ENCODE results near the gene IGF2R. TPM values are rescaled to one million over a fixed set of nuclear protein-coding genes. Genes with fewer than 3 reads are reported as not detected.

The IGF2R gene
- total RNA-seq, 1 experiment from 2014 or later: 75.3 TPM

DNA sequence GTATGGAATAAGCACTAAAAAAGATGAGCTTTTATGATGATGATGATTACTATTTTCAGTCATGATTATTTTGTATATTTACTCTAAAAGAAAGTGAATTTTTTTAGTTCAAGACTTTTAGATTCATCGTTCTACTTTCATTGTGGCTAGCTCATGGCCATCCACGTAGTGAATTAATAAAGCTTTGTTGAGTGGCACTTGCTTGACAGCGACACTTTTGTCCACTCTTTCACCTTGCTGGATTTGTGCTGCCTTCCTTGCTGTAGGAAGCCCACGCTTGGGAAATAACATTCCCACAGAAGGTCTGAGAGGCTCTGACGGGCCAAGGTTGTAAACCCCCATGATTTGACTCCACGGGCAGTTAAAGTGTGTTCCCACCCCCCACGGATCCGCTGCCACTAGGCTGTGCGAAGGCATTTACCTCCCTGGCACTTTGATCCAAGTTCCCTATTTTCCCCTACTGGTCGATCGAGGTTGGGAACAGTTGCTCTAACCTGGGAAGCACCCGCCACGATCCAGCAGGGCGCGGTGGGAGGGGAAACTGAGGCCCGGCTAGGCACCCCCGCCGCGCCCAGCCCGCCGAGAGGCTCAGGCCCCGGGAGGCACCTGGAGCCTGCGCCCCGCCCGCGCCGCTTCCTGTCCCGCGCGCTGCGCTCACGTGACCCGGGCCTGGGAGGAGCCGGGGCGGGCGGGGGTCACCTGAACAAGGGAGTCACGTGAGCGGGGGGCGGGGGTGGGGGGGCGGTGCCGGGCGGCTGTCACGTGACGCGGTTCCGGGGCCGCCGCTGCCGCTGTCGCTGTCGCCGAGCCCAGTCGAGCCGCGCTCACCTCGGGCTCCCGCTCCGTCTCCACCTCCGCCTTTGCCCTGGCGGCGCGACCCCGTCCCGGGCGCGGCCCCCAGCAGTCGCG is at the start of gene IGF2R (continued):
- TF ChIP-seq, protein P1, sequence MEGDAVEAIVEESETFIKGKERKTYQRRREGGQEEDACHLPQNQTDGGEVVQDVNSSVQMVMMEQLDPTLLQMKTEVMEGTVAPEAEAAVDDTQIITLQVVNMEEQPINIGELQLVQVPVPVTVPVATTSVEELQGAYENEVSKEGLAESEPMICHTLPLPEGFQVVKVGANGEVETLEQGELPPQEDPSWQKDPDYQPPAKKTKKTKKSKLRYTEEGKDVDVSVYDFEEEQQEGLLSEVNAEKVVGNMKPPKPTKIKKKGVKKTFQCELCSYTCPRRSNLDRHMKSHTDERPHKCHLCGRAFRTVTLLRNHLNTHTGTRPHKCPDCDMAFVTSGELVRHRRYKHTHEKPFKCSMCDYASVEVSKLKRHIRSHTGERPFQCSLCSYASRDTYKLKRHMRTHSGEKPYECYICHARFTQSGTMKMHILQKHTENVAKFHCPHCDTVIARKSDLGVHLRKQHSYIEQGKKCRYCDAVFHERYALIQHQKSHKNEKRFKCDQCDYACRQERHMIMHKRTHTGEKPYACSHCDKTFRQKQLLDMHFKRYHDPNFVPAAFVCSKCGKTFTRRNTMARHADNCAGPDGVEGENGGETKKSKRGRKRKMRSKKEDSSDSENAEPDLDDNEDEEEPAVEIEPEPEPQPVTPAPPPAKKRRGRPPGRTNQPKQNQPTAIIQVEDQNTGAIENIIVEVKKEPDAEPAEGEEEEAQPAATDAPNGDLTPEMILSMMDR (IDR thresholded peaks at IDR 0.05): no peak
- TF ChIP-seq ZNF396 (CRISPR knock-in tag; IDR thresholded peaks at IDR 0.05; ENCODE audit: borderline replicate concordance) (no peak), CREM (CRISPR knock-in tag; IDR thresholded peaks at IDR 0.05) (0 out of 2 replicates have a peak, but pooled peaks have one; percentile 19), MYBL2 (CRISPR knock-in tag; IDR thresholded peaks at IDR 0.05) (no peak), ZNF121 (CRISPR knock-in tag; IDR thresholded peaks at IDR 0.05) (peak; percentile 57), RORB (CRISPR knock-in tag; IDR thresholded peaks at IDR 0.05) (no peak)
- TF ChIP-seq, protein P2, sequence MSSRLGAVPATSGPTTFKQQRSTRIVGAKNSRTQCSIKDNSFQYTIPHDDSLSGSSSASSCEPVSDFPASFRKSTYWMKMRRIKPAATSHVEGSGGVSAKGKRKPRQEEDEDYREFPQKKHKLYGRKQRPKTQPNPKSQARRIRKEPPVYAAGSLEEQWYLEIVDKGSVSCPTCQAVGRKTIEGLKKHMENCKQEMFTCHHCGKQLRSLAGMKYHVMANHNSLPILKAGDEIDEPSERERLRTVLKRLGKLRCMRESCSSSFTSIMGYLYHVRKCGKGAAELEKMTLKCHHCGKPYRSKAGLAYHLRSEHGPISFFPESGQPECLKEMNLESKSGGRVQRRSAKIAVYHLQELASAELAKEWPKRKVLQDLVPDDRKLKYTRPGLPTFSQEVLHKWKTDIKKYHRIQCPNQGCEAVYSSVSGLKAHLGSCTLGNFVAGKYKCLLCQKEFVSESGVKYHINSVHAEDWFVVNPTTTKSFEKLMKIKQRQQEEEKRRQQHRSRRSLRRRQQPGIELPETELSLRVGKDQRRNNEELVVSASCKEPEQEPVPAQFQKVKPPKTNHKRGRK (CRISPR knock-in tag; IDR thresholded peaks at IDR 0.05; ENCODE audit: borderline replicate concordance): no peak
- TF ChIP-seq, protein P3, sequence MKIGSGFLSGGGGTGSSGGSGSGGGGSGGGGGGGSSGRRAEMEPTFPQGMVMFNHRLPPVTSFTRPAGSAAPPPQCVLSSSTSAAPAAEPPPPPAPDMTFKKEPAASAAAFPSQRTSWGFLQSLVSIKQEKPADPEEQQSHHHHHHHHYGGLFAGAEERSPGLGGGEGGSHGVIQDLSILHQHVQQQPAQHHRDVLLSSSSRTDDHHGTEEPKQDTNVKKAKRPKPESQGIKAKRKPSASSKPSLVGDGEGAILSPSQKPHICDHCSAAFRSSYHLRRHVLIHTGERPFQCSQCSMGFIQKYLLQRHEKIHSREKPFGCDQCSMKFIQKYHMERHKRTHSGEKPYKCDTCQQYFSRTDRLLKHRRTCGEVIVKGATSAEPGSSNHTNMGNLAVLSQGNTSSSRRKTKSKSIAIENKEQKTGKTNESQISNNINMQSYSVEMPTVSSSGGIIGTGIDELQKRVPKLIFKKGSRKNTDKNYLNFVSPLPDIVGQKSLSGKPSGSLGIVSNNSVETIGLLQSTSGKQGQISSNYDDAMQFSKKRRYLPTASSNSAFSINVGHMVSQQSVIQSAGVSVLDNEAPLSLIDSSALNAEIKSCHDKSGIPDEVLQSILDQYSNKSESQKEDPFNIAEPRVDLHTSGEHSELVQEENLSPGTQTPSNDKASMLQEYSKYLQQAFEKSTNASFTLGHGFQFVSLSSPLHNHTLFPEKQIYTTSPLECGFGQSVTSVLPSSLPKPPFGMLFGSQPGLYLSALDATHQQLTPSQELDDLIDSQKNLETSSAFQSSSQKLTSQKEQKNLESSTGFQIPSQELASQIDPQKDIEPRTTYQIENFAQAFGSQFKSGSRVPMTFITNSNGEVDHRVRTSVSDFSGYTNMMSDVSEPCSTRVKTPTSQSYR (CRISPR knock-in tag; IDR thresholded peaks at IDR 0.05): no peak
- TF ChIP-seq, protein P4, sequence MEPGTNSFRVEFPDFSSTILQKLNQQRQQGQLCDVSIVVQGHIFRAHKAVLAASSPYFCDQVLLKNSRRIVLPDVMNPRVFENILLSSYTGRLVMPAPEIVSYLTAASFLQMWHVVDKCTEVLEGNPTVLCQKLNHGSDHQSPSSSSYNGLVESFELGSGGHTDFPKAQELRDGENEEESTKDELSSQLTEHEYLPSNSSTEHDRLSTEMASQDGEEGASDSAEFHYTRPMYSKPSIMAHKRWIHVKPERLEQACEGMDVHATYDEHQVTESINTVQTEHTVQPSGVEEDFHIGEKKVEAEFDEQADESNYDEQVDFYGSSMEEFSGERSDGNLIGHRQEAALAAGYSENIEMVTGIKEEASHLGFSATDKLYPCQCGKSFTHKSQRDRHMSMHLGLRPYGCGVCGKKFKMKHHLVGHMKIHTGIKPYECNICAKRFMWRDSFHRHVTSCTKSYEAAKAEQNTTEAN (CRISPR knock-in tag; IDR thresholded peaks at IDR 0.05): no peak
- TF ChIP-seq, protein P5, sequence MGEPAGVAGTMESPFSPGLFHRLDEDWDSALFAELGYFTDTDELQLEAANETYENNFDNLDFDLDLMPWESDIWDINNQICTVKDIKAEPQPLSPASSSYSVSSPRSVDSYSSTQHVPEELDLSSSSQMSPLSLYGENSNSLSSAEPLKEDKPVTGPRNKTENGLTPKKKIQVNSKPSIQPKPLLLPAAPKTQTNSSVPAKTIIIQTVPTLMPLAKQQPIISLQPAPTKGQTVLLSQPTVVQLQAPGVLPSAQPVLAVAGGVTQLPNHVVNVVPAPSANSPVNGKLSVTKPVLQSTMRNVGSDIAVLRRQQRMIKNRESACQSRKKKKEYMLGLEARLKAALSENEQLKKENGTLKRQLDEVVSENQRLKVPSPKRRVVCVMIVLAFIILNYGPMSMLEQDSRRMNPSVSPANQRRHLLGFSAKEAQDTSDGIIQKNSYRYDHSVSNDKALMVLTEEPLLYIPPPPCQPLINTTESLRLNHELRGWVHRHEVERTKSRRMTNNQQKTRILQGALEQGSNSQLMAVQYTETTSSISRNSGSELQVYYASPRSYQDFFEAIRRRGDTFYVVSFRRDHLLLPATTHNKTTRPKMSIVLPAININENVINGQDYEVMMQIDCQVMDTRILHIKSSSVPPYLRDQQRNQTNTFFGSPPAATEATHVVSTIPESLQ (CRISPR knock-in tag; IDR thresholded peaks at IDR 0.05): no peak

DNA sequence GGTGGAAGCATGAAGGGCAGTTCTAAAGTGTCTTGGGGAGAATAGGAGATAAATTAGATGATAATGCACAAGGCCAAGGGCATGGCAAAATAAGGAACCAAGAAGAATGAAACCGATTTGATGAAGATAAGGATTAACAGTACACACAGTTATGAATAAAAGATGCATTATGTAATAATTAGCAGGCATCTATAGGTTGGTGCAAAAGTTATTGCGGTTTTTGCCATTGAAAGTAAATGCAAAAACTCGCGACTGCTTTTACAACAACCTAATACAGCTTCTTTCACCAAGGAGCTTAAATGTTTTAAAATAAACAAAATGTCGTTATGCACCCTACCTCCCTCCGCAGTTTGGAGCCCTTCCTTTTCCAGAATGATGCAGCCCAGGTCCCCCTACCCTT is 49.1 kb upstream of the IGF2R start:
- H3K9me3 Mint-ChIP-seq: peaks cover 21% of the 10 kb centered on the region
- H3K4me1 Mint-ChIP-seq: no peaks in the 10 kb centered on the region
- DNase-seq (ENCODE audit: low spot score): no peak
- POLR2A ChIA-PET: no interaction called here
- no peak overlapping the region for H3K27ac Mint-ChIP-seq
- CTCF ChIA-PET: no interaction called here
- no peaks in the 10 kb centered on the region; the same call in 1 of the 2 replicates for H3K27me3 Mint-ChIP-seq (ENCODE audit: low read depth)
- H3K36me3 Mint-ChIP-seq: peaks cover 4% of the 10 kb centered on the region; the same call in 1 of the 2 replicates
- no peak overlapping the region for H3K4me3 Mint-ChIP-seq
- ATAC-seq: no peak
- TF ChIP-seq, protein P6, sequence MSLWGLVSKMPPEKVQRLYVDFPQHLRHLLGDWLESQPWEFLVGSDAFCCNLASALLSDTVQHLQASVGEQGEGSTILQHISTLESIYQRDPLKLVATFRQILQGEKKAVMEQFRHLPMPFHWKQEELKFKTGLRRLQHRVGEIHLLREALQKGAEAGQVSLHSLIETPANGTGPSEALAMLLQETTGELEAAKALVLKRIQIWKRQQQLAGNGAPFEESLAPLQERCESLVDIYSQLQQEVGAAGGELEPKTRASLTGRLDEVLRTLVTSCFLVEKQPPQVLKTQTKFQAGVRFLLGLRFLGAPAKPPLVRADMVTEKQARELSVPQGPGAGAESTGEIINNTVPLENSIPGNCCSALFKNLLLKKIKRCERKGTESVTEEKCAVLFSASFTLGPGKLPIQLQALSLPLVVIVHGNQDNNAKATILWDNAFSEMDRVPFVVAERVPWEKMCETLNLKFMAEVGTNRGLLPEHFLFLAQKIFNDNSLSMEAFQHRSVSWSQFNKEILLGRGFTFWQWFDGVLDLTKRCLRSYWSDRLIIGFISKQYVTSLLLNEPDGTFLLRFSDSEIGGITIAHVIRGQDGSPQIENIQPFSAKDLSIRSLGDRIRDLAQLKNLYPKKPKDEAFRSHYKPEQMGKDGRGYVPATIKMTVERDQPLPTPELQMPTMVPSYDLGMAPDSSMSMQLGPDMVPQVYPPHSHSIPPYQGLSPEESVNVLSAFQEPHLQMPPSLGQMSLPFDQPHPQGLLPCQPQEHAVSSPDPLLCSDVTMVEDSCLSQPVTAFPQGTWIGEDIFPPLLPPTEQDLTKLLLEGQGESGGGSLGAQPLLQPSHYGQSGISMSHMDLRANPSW (CRISPR knock-in tag; conservative IDR thresholded peaks at IDR 0.05; ENCODE audit: low read depth): no peak
- TF ChIP-seq, protein P5 (CRISPR knock-in tag; IDR thresholded peaks at IDR 0.05): no peak
- TF ChIP-seq ZNF671 (CRISPR knock-in tag; IDR thresholded peaks at IDR 0.05) (no peak), ZNF416 (CRISPR knock-in tag; IDR thresholded peaks at IDR 0.05) (no peak), SOX15 (CRISPR knock-in tag; IDR thresholded peaks at IDR 0.05) (no peak), ZBTB21 (CRISPR knock-in tag; IDR thresholded peaks at IDR 0.05; ENCODE audit: borderline replicate concordance) (no peak), CREB1 (CRISPR knock-in tag; IDR thresholded peaks at IDR 0.05) (no peak), ESRRA (CRISPR knock-in tag; IDR thresholded peaks at IDR 0.05; ENCODE audit: borderline replicate concordance) (no peak), ETV6 (CRISPR knock-in tag; IDR thresholded peaks at IDR 0.05) (no peak)
- TF ChIP-seq, protein P7, sequence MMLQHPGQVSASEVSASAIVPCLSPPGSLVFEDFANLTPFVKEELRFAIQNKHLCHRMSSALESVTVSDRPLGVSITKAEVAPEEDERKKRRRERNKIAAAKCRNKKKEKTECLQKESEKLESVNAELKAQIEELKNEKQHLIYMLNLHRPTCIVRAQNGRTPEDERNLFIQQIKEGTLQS (CRISPR knock-in tag; conservative IDR thresholded peaks at IDR 0.05): no peak
